Endodermal cell (in vitro differentiated cells): Measurements from ENCODE around the gene KLK14. TPM values are rescaled to one million over a fixed set of nuclear protein-coding genes. Genes with fewer than 3 reads are reported as not detected.

Source experiments
- DNase-seq: peaks from one replicate; pipeline ENCODE4 v3.0.0-alpha.2; 2017
- H3K27ac ChIP-seq: 2 replicates; pipeline ENCODE4 v1.5.1; 2013; ENCODE audit warnings: mild to moderate bottlenecking, low read depth, low read length, moderate library complexity
- H3K27me3 ChIP-seq: 2 replicates; pipeline ENCODE4 v1.6.1; 2013; ENCODE audit warnings: mild to moderate bottlenecking, low read length, moderate library complexity; ENCODE audit not compliant: insufficient read depth, control insufficient read depth, poor library complexity, severe bottlenecking
- H3K36me3 ChIP-seq: 2 replicates; pipeline ENCODE4 v1.7.0; 2013; ENCODE audit warnings: mild to moderate bottlenecking, low read length, moderate library complexity; ENCODE audit not compliant: control insufficient read depth, insufficient read depth
- H3K4me1 ChIP-seq: one replicate; pipeline ENCODE4 v1.7.0; 2013; ENCODE audit warnings: low read length; ENCODE audit not compliant: control insufficient read depth, insufficient read depth
- H3K4me3 ChIP-seq: 2 replicates; pipeline ENCODE4 v1.5.1; 2013; ENCODE audit warnings: mild to moderate bottlenecking, low read length, moderate library complexity
- H3K9ac ChIP-seq: 2 replicates; pipeline ENCODE4 v1.6.1; 2013; ENCODE audit warnings: mild to moderate bottlenecking, low read length, moderate library complexity; ENCODE audit not compliant: poor library complexity, severe bottlenecking; ENCODE audit errors: extremely low read depth
- H3K9me3 ChIP-seq: 2 replicates; pipeline ENCODE4 v1.6.1; 2013; ENCODE audit warnings: mild to moderate bottlenecking, low read length, moderate library complexity; ENCODE audit not compliant: control insufficient read depth
- H3K27ac Mint-ChIP-seq: 2 replicates; pipeline ENCODE4 v1.8.0; 2020; ENCODE audit warnings: mixed read lengths
- H3K27me3 Mint-ChIP-seq: 2 replicates; pipeline ENCODE4 v1.8.0; 2021; ENCODE audit warnings: mild to moderate bottlenecking, mixed read lengths; ENCODE audit not compliant: insufficient read depth
- H3K36me3 Mint-ChIP-seq: 2 replicates; pipeline ENCODE4 v1.8.0; 2020; ENCODE audit warnings: low read depth, mixed read lengths
- H3K4me1 Mint-ChIP-seq: 2 replicates; pipeline ENCODE4 v1.8.0; 2020; ENCODE audit warnings: mixed read lengths
- H3K4me3 Mint-ChIP-seq: 2 replicates; pipeline ENCODE4 v1.8.0; 2020; ENCODE audit warnings: mild to moderate bottlenecking, moderate library complexity, mixed read lengths
- H3K9me3 Mint-ChIP-seq: 2 replicates; pipeline ENCODE4 v1.8.0; 2020; ENCODE audit warnings: mild to moderate bottlenecking, mixed read lengths
- WGBS, 2 experiments: methylation state at CpG; one replicate each; pipeline versions ENCODE4 v1.1.5 to v1.1.7; 2013; ENCODE audit warnings: missing lambda C conversion rate in 2 of 2, mixed read lengths in 1 of 2; ENCODE audit not compliant: insufficient coverage in 1 of 2, insufficient read length in 1 of 2; 5-methylcytosine and 5-hydroxymethylcytosine counted together
- total RNA-seq, 2 donors: library from RNA; stranded (reverse); fragmentation: NEBNext Ultra II Directional in 1 of 2; extraction: Animal tissue kit (Norgen Biotek cat#: 25700) in 1 of 2; gene quantifications; 2 replicates in 1 of 2; 3 replicates in 1 of 2; pipeline ENCODE4 v1.2.1, GENCODE V29; 2021
- TF ChIP-seq, protein P1 (sequence below): fragments of 200-600 bp; sonication (generic); conservative IDR thresholded peaks from 2 replicates; pipeline ENCODE4 v1.5.0; 2021; ENCODE audit warnings: antibody characterized with exemption, mild to moderate bottlenecking

KLK14 gene
- total RNA-seq, 2 donors from 2014 or later, result 0.55 to 0.71 TPM

DNA sequence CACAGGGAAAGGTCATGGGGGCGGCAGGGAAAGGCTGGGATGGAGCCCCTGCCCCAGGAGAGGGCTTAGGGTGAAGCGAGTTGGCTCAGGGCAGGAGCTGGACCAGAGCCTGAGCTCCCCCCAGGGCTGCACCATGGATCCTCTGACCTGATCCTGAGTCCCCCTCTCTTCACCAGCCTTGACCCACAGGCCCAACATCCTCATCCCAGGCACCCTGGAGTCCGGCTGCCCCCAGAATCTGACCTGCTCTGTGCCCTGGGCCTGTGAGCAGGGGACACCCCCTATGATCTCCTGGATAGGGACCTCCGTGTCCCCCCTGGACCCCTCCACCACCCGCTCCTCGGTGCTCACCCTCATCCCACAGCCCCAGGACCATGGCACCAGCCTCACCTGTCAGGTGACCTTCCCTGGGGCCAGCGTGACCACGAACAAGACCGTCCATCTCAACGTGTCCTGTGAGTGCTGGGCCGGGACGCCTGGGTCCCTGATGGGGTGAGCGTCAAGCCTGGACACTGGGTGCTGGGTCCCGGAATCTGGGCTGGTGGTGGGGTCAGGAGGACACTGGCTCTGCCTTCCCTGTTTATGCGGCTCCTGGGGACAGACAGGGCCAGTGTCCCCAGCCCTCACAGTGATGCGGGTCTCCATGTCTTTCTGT, 42.9 kb upstream of the KLK14 start:
- H3K9ac ChIP-seq, result no peak overlapping the region
- no peak overlapping the region for H3K27ac ChIP-seq
- Mint-ChIP-seq H3K27me3 (peaks cover 17% of the 10 kb centered on the region), H3K9me3 (no peaks in the 10 kb centered on the region), H3K4me3 (no peak overlapping the region), H3K4me1 (peaks cover 2% of the 10 kb centered on the region), H3K27ac (no peak overlapping the region), H3K36me3 (no peaks in the 10 kb centered on the region)
- no peaks in the 10 kb centered on the region for H3K4me1 ChIP-seq
- H3K36me3 ChIP-seq, result no peaks in the 10 kb centered on the region
- H3K27me3 ChIP-seq, result no peaks in the 10 kb centered on the region
- no peak overlapping the region for H3K4me3 ChIP-seq
- peak; percentile 32 for DNase-seq
- WGBS, 2 experiments, result 92 to 99% methylated on average over 13 to 16 of the region's 16 CpGs
- TF ChIP-seq, protein P1, sequence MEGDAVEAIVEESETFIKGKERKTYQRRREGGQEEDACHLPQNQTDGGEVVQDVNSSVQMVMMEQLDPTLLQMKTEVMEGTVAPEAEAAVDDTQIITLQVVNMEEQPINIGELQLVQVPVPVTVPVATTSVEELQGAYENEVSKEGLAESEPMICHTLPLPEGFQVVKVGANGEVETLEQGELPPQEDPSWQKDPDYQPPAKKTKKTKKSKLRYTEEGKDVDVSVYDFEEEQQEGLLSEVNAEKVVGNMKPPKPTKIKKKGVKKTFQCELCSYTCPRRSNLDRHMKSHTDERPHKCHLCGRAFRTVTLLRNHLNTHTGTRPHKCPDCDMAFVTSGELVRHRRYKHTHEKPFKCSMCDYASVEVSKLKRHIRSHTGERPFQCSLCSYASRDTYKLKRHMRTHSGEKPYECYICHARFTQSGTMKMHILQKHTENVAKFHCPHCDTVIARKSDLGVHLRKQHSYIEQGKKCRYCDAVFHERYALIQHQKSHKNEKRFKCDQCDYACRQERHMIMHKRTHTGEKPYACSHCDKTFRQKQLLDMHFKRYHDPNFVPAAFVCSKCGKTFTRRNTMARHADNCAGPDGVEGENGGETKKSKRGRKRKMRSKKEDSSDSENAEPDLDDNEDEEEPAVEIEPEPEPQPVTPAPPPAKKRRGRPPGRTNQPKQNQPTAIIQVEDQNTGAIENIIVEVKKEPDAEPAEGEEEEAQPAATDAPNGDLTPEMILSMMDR, result no peak
- H3K9me3 ChIP-seq, result no peaks in the 10 kb centered on the region

DNA sequence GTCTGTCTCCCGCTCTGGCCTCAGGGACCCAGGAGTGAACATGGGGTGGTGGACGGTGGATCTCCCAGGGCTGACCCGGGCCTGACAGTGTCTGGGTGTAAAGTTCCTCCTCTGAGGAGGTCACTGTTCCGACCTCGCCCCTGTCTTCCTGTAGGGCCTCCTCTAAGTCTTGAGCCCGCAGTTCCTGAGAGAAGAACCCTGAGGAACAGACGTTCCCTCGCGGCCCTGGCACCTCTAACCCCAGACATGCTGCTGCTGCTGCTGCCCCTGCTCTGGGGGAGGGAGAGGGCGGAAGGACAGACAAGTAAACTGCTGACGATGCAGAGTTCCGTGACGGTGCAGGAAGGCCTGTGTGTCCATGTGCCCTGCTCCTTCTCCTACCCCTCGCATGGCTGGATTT, 42.0 kb upstream of the KLK14 start, which contains the start of gene SIGLEC9:
SIGLEC9 (plus strand) TSS at position 178 of the 400 bp plus-strand sequence; CDS start at position 247, 69 bp downstream.
- H3K9me3 ChIP-seq, result no peaks in the 10 kb centered on the region
- no peaks in the 10 kb centered on the region for H3K4me1 ChIP-seq
- WGBS, 2 experiments, result 91 to 94% methylated on average over 9 to 14 of the region's 14 CpGs
- H3K4me1 Mint-ChIP-seq, result peaks cover 2% of the 10 kb centered on the region
- H3K27me3 ChIP-seq, result no peaks in the 10 kb centered on the region
- H3K27ac Mint-ChIP-seq, result no peak within 1 kb of the TSS
- no peak for DNase-seq
- TF ChIP-seq, protein P1, result no peak
- no peak within 1 kb of the TSS for H3K27ac ChIP-seq
- peaks cover 15% of the 10 kb centered on the region for H3K27me3 Mint-ChIP-seq
- no peaks in the 10 kb centered on the region for H3K36me3 ChIP-seq
- no peak within 1 kb of the TSS for H3K9ac ChIP-seq
- no peaks in the 10 kb centered on the region for H3K36me3 Mint-ChIP-seq
- H3K9me3 Mint-ChIP-seq, result no peaks in the 10 kb centered on the region
- H3K4me3 Mint-ChIP-seq, result no peak within 1 kb of the TSS
- H3K4me3 ChIP-seq, result no peak within 1 kb of the TSS

DNA sequence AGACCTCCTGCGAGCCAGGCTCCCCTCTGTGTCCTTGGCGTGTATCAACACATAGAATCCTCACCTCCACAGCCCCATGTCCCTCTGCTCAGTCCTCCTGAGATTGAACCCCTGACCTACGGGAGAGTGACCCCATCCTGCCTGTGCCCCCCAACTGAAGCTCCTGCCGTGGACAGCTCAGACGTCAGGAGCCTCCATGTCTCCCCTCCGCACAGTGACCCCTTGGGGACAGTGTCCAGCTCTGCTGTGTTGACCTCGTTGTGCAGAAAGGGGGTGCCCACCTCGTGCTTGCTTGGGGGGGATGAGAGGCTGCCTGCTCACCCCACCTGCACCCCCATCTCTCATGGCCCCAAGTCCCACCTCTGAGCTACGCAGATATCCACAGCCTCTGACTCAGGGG, 41.5 kb upstream of the KLK14 start:
- no peak overlapping the region for H3K9ac ChIP-seq

More for the DNA sequence above, 41.5 kb upstream of the KLK14 start:
- DNase-seq, result no peak
- Mint-ChIP-seq H3K4me1 (peaks cover 3% of the 10 kb centered on the region), H3K27me3 (peaks cover 15% of the 10 kb centered on the region), H3K9me3 (no peaks in the 10 kb centered on the region), H3K27ac (no peak overlapping the region), H3K36me3 (no peaks in the 10 kb centered on the region), H3K4me3 (no peak overlapping the region)
- no peak overlapping the region for H3K27ac ChIP-seq
- no peak overlapping the region for H3K4me3 ChIP-seq
- TF ChIP-seq, protein P1, result no peak
- WGBS, 2 experiments, result 87 to 100% methylated on average over 3 to 9 of the region's 9 CpGs
- H3K4me1 ChIP-seq, result no peaks in the 10 kb centered on the region
- no peaks in the 10 kb centered on the region for H3K9me3 ChIP-seq
- no peaks in the 10 kb centered on the region for H3K27me3 ChIP-seq
- no peaks in the 10 kb centered on the region for H3K36me3 ChIP-seq
